ENCODE results near the gene FAM149A.

The FAM149A gene

GRCh38 chr4:186144946-186145569, 40.6 kb downstream of the FAM149A start (continued):
- TF ChIP-seq ZNF280D (tag by site-specific recombination; IDR thresholded peaks at IDR 0.05) (no peak), ZNF626 (tag by site-specific recombination; IDR thresholded peaks at IDR 0.05) (no peak)

- 0 out of 2 replicates have a peak, but pooled peaks cover 2% of the 10 kb centered on the region for H3K4me1 ChIP-seq (ENCODE audit: control insufficient read depth, insufficient read depth, low read length)
- ChIA-PET POLR2A (no interaction called here), CTCF (interaction anchor here (2.8 kb wide), 1 partner anchor 9 kb away, joined by 14 read pairs; no protein-coding TSS in a partner anchor)
- no peak overlapping the region for H3K4me3 ChIP-seq (ENCODE audit: low read depth, low read length)
- no peaks in the 10 kb centered on the region for H3K9me3 ChIP-seq (ENCODE audit: control insufficient read depth, insufficient read depth, low read depth, low read length)
- TF ChIP-seq SP2 (tag by site-specific recombination; IDR thresholded peaks at IDR 0.05) = no peak
- TF ChIP-seq ZNF10 (tag by site-specific recombination; IDR thresholded peaks at IDR 0.05) = no peak
- TF ChIP-seq KLF16 (tag by site-specific recombination; IDR thresholded peaks at IDR 0.05) = no peak
- TF ChIP-seq HOXC10 (CRISPR knock-in tag; IDR thresholded peaks at IDR 0.05) = no peak
- TF ChIP-seq ATF2 (tag by site-specific recombination; IDR thresholded peaks at IDR 0.05; ENCODE audit: low read depth) = no peak
- TF ChIP-seq ZNF121 (tag by site-specific recombination; IDR thresholded peaks at IDR 0.05) = no peak
- no peak for TF ChIP-seq ZNF837 (tag by site-specific recombination; IDR thresholded peaks at IDR 0.05)
- TF ChIP-seq ZNF239 (tag by site-specific recombination; IDR thresholded peaks at IDR 0.05) = no peak
- no peak for TF ChIP-seq ZNF202 (tag by site-specific recombination; IDR thresholded peaks at IDR 0.05; ENCODE audit: borderline replicate concordance)
- no peak for TF ChIP-seq ZNF585B (tag by site-specific recombination; IDR thresholded peaks at IDR 0.05)
- no peak for TF ChIP-seq EGR2 (tag by site-specific recombination; IDR thresholded peaks at IDR 0.05; ENCODE audit: low read depth)
- TF ChIP-seq ZNF366 (tag by site-specific recombination; conservative IDR thresholded peaks at IDR 0.05) = no peak
- no peak for TF ChIP-seq ZNF133 (tag by site-specific recombination; IDR thresholded peaks at IDR 0.05)
- TF ChIP-seq SP3 (tag by site-specific recombination; IDR thresholded peaks at IDR 0.05) = no peak
- TF ChIP-seq ZNF146 (tag by site-specific recombination; IDR thresholded peaks at IDR 0.05) = no peak
- no peak for TF ChIP-seq ZNF157 (tag by site-specific recombination; IDR thresholded peaks at IDR 0.05)
- no peak for TF ChIP-seq YY1 (tag by site-specific recombination; IDR thresholded peaks at IDR 0.05)
- TF ChIP-seq RBAK (tag by site-specific recombination; IDR thresholded peaks at IDR 0.05) = no peak
- TF ChIP-seq ZNF350 (tag by site-specific recombination; IDR thresholded peaks at IDR 0.05) = no peak
- TF ChIP-seq ZNF747 (tag by site-specific recombination; IDR thresholded peaks at IDR 0.05) = no peak
- no peak overlapping the region for H3K27ac ChIP-seq (ENCODE audit: extremely low read depth, low read depth, low read length)
- no peaks in the 10 kb centered on the region for H3K36me3 ChIP-seq (ENCODE audit: control insufficient read depth in 2 of 2, insufficient read depth in 1 of 2, low read length in 2 of 2)
Observed at GRCh38 chr4:186146458-186146857, 42.0 kb downstream of the FAM149A start.

All from HEK293 (cell line).